Fibroblast of pulmonary artery (primary cell): ENCODE data around the gene MUC5AC.

Experiments
- DNase-seq: peaks from one replicate; pipeline ENCODE4 v3.0.0-alpha.2; 2010; ENCODE audit warnings: low read depth
- H3K4me3 ChIP-seq: replicated peaks from 2 replicates; pipeline ENCODE4 v1.5.1; 2011; ENCODE audit warnings: low read depth, mild to moderate bottlenecking, control low read depth, low read length, moderate library complexity
- CTCF ChIP-seq: IDR thresholded peaks from 2 replicates; pipeline ENCODE4 v1.5.1; 2011; ENCODE audit warnings: mild to moderate bottlenecking, control low read depth, low read length, inconsistent platforms; ENCODE audit errors: missing control alignments

MUC5AC gene

DNA sequence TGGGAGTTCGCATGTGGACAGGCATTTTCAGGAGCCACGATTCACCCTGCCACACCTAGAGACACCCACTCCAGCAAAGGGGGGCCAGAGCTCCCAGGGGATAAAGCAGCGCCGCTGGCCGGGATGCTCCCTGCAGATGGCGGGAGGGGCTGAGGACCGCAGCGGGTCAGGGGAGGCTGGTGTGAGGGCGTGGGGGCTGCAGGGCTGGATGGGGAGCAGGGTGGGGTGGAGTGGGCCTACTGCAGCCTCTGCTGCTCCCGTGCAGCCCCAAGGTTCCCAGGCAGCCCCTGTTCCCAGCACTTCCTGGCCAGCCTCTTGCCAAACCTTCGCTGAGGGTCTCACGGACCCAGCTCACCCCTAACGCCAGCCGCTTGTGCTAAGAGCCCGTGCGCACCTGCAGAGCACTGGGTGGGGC lies 78.2 kb downstream of the MUC5AC start:
- TF ChIP-seq CTCF = no peak

DNA sequence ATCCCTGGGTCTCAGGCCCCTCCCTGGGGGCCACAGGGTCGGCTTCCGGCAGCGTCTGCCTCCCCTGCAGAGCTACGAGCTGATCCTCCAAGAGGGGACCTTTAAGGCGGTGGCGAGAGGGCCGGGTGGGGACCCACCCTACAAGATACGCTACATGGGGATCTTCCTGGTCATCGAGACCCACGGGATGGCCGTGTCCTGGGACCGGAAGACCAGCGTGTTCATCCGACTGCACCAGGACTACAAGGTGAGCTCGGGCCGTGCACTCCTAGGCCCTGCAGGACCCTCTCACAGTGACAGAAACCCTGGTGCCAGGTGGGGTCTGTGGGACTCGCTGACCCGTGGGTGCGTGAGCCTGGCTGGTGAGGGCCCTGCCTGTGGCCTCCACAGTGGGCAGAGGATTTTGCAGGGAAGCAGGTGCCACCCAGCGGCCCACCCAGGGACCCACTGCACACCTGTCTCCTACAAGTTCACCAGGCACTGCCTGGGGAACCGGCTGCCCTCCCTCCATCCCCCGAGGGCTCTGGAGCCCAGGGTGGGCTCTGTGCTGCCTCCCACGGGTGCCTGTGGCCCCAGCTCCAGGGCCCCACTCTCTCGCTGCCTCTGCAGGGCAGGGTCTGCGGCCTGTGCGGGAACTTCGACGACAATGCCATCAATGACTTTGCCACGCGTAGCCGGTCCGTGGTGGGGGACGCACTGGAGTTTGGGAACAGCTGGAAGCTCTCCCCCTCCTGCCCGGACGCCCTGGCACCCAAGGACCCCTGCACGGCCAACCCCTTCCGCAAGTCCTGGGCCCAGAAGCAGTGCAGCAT lies 78.8 kb downstream of the MUC5AC start:
- no peak overlapping the region for H3K4me3 ChIP-seq
- DNase-seq = no peak
- TF ChIP-seq CTCF = no peak

More for the DNA sequence above, 78.2 kb downstream of the MUC5AC start:
- DNase-seq = no peak
- no peak overlapping the region for H3K4me3 ChIP-seq

DNA sequence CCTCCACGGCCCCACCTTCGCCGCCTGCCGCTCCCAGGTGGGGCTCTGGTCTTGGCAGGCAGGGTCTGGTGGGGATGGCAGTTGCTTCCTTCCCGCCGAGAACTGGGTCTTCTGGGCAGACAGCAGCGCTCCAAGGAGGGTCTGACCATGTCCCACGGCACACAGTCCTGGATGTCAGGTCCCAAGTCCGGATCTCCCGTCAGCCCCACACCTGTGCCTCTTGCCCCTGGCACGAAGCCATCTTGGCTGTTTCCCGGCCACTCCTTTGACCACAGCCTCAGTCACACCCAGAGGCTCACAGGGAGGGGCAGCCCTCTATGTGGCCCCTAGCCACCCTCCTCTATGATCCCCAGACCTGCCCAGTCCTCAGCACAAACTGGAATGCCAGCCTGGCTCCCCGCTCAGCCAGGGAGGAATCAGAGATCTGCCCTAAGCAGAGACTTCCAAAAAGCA lies 79.4 kb downstream of the MUC5AC start:
- no peak for DNase-seq
- H3K4me3 ChIP-seq = no peak overlapping the region
- no peak for TF ChIP-seq CTCF

GRCh38 chr11:1237851-1238250 lies 80.1 kb downstream of the MUC5AC start:
- DNase-seq = no peak
- TF ChIP-seq CTCF = no peak
- H3K4me3 ChIP-seq = no peak overlapping the region

GRCh38 chr11:1238767-1239595 lies 81.2 kb downstream of the MUC5AC start:
- no peak for TF ChIP-seq CTCF
- no peak overlapping the region for H3K4me3 ChIP-seq
- no peak for DNase-seq

DNA sequence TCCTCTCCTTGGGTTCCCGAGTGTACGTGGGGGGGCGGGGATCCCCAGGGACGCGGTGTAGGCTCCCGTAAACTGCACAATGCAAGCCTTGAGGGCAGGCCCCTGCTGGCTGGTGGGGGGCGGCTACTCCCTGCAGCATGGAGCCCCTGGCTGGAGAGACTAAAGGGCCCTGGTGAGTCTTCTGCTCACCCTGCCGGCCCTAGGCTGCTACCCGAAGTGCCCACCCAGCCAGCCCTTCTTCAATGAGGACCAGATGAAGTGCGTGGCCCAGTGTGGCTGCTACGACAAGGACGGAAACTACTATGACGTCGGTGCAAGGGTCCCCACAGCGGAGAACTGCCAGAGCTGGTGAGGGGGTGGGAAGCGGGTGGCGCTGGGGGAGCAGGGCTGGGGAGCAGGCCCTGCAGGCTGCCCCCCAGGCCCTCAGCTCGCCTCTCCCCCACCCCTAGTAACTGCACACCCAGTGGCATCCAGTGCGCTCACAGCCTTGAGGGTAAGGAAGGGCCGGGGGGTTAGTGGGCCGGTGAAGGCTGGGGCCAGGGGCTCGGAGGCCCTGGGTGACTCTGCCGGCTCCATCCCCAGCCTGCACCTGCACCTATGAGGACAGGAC lies 81.9 kb downstream of the MUC5AC start:
- TF ChIP-seq CTCF = no peak
- DNase-seq = no peak

More for the DNA sequence above, 81.9 kb downstream of the MUC5AC start:
- no peak overlapping the region for H3K4me3 ChIP-seq
